ENCODE results near the gene MPV17. TPM values are rescaled to one million over a fixed set of nuclear protein-coding genes. Genes with fewer than 3 reads are reported as not detected.

Gene MPV17
- total and polyA plus RNA-seq, 2 of the 13 experiments (the other 11 are each of a cell fraction or from before 2014, with no cell fraction given), result 48.9 to 129 TPM

DNA sequence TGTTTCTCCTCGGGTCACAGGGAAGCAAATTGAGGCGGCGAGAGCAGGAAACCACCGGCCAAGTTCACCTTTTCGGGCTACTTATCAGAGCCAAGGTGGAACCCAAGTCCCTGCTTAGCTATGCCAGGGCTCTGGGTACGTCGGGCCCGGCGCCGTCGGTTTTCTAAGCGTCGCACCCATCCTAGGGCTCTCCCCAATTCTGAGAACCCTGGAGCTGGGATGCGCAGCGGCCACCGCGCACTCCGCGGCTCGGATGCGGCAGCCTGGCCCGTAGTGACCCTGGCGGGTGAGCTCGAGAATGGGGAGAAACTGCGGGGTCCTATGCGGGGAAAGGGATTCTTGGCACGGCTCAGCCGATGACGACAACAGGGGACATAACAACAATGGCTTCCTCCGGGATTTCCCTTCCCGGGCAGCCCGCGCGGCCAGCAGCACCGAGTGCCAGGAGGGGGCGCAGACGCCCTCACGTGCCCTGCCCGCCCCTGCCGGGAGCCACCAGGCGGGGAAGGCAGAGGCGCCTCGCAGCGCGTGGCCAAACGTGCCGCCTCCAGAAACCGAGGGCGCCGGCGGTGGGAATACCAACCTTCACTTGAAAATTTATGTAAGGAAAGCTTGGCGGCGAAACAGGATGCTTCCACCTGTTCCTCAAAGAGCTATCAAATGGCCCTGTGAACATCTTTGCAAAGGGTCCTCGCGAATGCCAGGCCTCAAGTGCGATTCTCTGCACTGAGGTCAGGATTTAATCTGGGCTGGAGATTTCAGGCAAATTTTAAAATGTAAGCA is 58.0 kb downstream of the MPV17 start (continued):
- TF ChIP-seq, protein P1, sequence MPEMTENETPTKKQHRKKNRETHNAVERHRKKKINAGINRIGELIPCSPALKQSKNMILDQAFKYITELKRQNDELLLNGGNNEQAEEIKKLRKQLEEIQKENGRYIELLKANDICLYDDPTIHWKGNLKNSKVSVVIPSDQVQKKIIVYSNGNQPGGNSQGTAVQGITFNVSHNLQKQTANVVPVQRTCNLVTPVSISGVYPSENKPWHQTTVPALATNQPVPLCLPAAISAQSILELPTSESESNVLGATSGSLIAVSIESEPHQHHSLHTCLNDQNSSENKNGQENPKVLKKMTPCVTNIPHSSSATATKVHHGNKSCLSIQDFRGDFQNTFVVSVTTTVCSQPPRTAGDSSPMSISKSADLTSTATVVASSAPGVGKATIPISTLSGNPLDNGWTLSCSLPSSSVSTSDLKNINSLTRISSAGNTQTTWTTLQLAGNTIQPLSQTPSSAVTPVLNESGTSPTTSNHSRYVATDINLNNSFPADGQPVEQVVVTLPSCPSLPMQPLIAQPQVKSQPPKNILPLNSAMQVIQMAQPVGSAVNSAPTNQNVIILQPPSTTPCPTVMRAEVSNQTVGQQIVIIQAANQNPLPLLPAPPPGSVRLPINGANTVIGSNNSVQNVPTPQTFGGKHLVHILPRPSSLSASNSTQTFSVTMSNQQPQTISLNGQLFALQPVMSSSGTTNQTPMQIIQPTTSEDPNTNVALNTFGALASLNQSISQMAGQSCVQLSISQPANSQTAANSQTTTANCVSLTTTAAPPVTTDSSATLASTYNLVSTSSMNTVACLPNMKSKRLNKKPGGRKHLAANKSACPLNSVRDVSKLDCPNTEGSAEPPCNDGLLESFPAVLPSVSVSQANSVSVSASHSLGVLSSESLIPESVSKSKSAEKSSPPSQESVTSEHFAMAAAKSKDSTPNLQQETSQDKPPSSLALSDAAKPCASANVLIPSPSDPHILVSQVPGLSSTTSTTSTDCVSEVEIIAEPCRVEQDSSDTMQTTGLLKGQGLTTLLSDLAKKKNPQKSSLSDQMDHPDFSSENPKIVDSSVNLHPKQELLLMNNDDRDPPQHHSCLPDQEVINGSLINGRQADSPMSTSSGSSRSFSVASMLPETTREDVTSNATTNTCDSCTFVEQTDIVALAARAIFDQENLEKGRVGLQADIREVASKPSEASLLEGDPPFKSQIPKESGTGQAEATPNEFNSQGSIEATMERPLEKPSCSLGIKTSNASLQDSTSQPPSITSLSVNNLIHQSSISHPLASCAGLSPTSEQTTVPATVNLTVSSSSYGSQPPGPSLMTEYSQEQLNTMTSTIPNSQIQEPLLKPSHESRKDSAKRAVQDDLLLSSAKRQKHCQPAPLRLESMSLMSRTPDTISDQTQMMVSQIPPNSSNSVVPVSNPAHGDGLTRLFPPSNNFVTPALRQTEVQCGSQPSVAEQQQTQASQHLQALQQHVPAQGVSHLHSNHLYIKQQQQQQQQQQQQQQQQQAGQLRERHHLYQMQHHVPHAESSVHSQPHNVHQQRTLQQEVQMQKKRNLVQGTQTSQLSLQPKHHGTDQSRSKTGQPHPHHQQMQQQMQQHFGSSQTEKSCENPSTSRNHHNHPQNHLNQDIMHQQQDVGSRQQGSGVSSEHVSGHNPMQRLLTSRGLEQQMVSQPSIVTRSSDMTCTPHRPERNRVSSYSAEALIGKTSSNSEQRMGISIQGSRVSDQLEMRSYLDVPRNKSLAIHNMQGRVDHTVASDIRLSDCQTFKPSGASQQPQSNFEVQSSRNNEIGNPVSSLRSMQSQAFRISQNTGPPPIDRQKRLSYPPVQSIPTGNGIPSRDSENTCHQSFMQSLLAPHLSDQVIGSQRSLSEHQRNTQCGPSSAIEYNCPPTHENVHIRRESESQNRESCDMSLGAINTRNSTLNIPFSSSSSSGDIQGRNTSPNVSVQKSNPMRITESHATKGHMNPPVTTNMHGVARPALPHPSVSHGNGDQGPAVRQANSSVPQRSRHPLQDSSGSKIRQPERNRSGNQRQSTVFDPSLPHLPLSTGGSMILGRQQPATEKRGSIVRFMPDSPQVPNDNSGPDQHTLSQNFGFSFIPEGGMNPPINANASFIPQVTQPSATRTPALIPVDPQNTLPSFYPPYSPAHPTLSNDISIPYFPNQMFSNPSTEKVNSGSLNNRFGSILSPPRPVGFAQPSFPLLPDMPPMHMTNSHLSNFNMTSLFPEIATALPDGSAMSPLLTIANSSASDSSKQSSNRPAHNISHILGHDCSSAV (CRISPR knock-in tag; IDR thresholded peaks at IDR 0.05; ENCODE audit: borderline replicate concordance), result no peak
- TF ChIP-seq ZSCAN9 (CRISPR knock-in tag; IDR thresholded peaks at IDR 0.05; ENCODE audit: borderline replicate concordance), result no peak
- no peak for TF ChIP-seq HCFC1 (IDR thresholded peaks at IDR 0.05; ENCODE audit: low read depth, low read length)
- TF ChIP-seq SOX13 (IDR thresholded peaks at IDR 0.05), result no peak; the same call in 1 of the 2 replicates
- peak in 1 of 2 experiments; percentile 61; a peak in 1 of 4 replicates for TF ChIP-seq SOX13 (CRISPR knock-in tag; conservative IDR thresholded peaks at IDR 0.05 in 1 of 2, IDR thresholded peaks at IDR 0.05 in 1 of 2)
- TF ChIP-seq, protein P2, sequence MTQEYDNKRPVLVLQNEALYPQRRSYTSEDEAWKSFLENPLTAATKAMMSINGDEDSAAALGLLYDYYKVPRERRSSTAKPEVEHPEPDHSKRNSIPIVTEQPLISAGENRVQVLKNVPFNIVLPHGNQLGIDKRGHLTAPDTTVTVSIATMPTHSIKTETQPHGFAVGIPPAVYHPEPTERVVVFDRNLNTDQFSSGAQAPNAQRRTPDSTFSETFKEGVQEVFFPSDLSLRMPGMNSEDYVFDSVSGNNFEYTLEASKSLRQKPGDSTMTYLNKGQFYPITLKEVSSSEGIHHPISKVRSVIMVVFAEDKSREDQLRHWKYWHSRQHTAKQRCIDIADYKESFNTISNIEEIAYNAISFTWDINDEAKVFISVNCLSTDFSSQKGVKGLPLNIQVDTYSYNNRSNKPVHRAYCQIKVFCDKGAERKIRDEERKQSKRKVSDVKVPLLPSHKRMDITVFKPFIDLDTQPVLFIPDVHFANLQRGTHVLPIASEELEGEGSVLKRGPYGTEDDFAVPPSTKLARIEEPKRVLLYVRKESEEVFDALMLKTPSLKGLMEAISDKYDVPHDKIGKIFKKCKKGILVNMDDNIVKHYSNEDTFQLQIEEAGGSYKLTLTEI (CRISPR knock-in tag; conservative IDR thresholded peaks at IDR 0.05), result no peak
- TF ChIP-seq, protein P3, sequence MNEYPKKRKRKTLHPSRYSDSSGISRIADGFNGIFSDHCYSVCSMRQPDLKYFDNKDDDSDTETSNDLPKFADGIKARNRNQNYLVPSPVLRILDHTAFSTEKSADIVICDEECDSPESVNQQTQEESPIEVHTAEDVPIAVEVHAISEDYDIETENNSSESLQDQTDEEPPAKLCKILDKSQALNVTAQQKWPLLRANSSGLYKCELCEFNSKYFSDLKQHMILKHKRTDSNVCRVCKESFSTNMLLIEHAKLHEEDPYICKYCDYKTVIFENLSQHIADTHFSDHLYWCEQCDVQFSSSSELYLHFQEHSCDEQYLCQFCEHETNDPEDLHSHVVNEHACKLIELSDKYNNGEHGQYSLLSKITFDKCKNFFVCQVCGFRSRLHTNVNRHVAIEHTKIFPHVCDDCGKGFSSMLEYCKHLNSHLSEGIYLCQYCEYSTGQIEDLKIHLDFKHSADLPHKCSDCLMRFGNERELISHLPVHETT (CRISPR knock-in tag; conservative IDR thresholded peaks at IDR 0.05), result peak; percentile 75; the same call in 1 of the 2 replicates
- 0 out of 2 replicates have a peak, but pooled peaks have one; percentile 54 for TF ChIP-seq ZKSCAN8 (CRISPR knock-in tag; IDR thresholded peaks at IDR 0.05; ENCODE audit: borderline replicate concordance)
- TF ChIP-seq ETV6 (CRISPR knock-in tag; conservative IDR thresholded peaks at IDR 0.05), result no peak
- peak; percentile 87; the same call in 1 of the 2 replicates for TF ChIP-seq KDM3A (CRISPR knock-in tag; IDR thresholded peaks at IDR 0.05; ENCODE audit: low read depth)
- no peak for TF ChIP-seq ZNF251 (CRISPR knock-in tag; IDR thresholded peaks at IDR 0.05)
- peak; percentile 55; the same call in 1 of the 2 replicates for TF ChIP-seq FOXK1 (CRISPR knock-in tag; IDR thresholded peaks at IDR 0.05; ENCODE audit: borderline replicate concordance, low read depth)
- TF ChIP-seq HMGA1 (CRISPR knock-in tag; conservative IDR thresholded peaks at IDR 0.05), result no peak
- TF ChIP-seq, protein P4, sequence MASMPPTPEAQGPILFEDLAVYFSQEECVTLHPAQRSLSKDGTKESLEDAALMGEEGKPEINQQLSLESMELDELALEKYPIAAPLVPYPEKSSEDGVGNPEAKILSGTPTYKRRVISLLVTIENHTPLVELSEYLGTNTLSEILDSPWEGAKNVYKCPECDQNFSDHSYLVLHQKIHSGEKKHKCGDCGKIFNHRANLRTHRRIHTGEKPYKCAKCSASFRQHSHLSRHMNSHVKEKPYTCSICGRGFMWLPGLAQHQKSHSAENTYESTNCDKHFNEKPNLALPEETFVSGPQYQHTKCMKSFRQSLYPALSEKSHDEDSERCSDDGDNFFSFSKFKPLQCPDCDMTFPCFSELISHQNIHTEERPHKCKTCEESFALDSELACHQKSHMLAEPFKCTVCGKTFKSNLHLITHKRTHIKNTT (CRISPR knock-in tag; IDR thresholded peaks at IDR 0.05), result no peak
- TF ChIP-seq HNF4G (IDR thresholded peaks at IDR 0.05; ENCODE audit: borderline replicate concordance, low read depth, low read length), result no peak
- TF ChIP-seq HNF4G (CRISPR knock-in tag; IDR thresholded peaks at IDR 0.05; ENCODE audit: borderline replicate concordance, low read depth), result peak; percentile 66; the same call in 1 of the 2 replicates

Data from HepG2 (cell line).